SK-N-SH treated with all-trans-retinoic acid at 6 μM for 48 hours (cell line): ENCODE results near the gene THAP10.
"Not testable (repeated sequence)": the region's sequence is repeated elsewhere in the genome, so short reads cannot be mapped to it uniquely, and the experiment has no call there.

Experiments
- ATAC-seq: fragments of 200-7000 bp; cut with Tn5 transposase; 3 replicates; pipeline ENCODE4 v1.9.1; 2020; ENCODE audit warnings: mild to moderate bottlenecking, moderate library complexity
- ARNTL ChIP-seq: fragments of 450-650 bp; formaldehyde crosslinking; IDR thresholded peaks from 2 replicates; pipeline ENCODE4 v1.5.0; 2020; ENCODE audit warnings: low read depth, mild to moderate bottlenecking, moderate library complexity, borderline replicate concordance
- CSDC2 ChIP-seq: fragments of 250-450 bp; sonication (Bioruptor Pico); IDR thresholded peaks from 2 replicates; pipeline ENCODE4 v1.5.0; 2020; ENCODE audit warnings: mild to moderate bottlenecking, moderate library complexity
- ESRRG ChIP-seq: fragments of 250-450 bp; sonication (Bioruptor Pico); IDR thresholded peaks from 2 replicates; pipeline ENCODE4 v1.6.1; 2021; ENCODE audit warnings: mild to moderate bottlenecking
- GLIS3 ChIP-seq: fragments of 250-450 bp; sonication (Bioruptor Pico); IDR thresholded peaks from 2 replicates; pipeline ENCODE4 v1.5.0; 2020; ENCODE audit warnings: mild to moderate bottlenecking, moderate library complexity
- ISL1 ChIP-seq: fragments of 250-450 bp; sonication (Bioruptor Pico); IDR thresholded peaks from 2 replicates; pipeline ENCODE4 v2.1.2; 2022; ENCODE audit warnings: mild to moderate bottlenecking, moderate library complexity
- OSR1 ChIP-seq: fragments of 250-450 bp; sonication (Bioruptor Pico); IDR thresholded peaks from 2 replicates; pipeline ENCODE4 v1.8.0; 2022; ENCODE audit warnings: moderate library complexity, mild to moderate bottlenecking, inconsistent platforms
- PPARA ChIP-seq: fragments of 250-450 bp; sonication (Bioruptor Pico); IDR thresholded peaks from 2 replicates; pipeline ENCODE4 v1.5.0; 2020; ENCODE audit warnings: mild to moderate bottlenecking, borderline replicate concordance
- RARB ChIP-seq: fragments of 250-450 bp; sonication (Bioruptor Pico); IDR thresholded peaks from 2 replicates; pipeline ENCODE4 v1.8.0; 2021; ENCODE audit warnings: mild to moderate bottlenecking, moderate library complexity
- SNAI2 ChIP-seq: fragments of 250-450 bp; sonication (Bioruptor Pico); IDR thresholded peaks from 2 replicates; pipeline ENCODE4 v1.5.0; 2020; ENCODE audit warnings: mild to moderate bottlenecking, moderate library complexity
- TCF4 ChIP-seq: fragments of 250-450 bp; sonication (Bioruptor Pico); IDR thresholded peaks from 2 replicates; pipeline ENCODE4 v1.8.0; 2021; ENCODE audit warnings: mild to moderate bottlenecking, moderate library complexity, borderline replicate concordance
- TOX ChIP-seq: fragments of 250-450 bp; sonication (Bioruptor Pico); IDR thresholded peaks from 2 replicates; pipeline ENCODE4 v1.8.0; 2021; ENCODE audit warnings: mild to moderate bottlenecking, moderate library complexity, borderline replicate concordance
- ZC3H10 ChIP-seq: fragments of 250-450 bp; sonication (Bioruptor Pico); IDR thresholded peaks from 2 replicates; pipeline ENCODE4 v1.5.1; 2021; ENCODE audit warnings: mild to moderate bottlenecking, moderate library complexity
- ZFP3 ChIP-seq: fragments of 250-450 bp; sonication (Bioruptor Pico); IDR thresholded peaks from 2 replicates; pipeline ENCODE4 v1.5.0; 2020; ENCODE audit warnings: mild to moderate bottlenecking, moderate library complexity
- ZFP30 ChIP-seq: fragments of 450-650 bp; formaldehyde crosslinking; IDR thresholded peaks from 2 replicates; pipeline ENCODE4 v1.5.0; 2022; ENCODE audit warnings: mild to moderate bottlenecking, moderate library complexity
- ZNF565 ChIP-seq: fragments of 450-650 bp; formaldehyde crosslinking; conservative IDR thresholded peaks from 2 replicates; pipeline ENCODE4 v1.5.0; 2020; ENCODE audit warnings: low read depth, mild to moderate bottlenecking, moderate library complexity
- ZNF8 ChIP-seq: fragments of 450-650 bp; formaldehyde crosslinking; IDR thresholded peaks from 2 replicates; pipeline ENCODE4 v1.5.0; 2020; ENCODE audit warnings: mild to moderate bottlenecking, moderate library complexity
- TF ChIP-seq, protein P1 (sequence below): fragments of 250-450 bp; sonication (Bioruptor Pico); IDR thresholded peaks from 2 replicates; pipeline ENCODE4 v1.8.0; 2020; ENCODE audit warnings: mild to moderate bottlenecking, moderate library complexity, borderline replicate concordance
- TF ChIP-seq, protein P2 (sequence below): fragments of 250-450 bp; sonication (Bioruptor Pico); IDR thresholded peaks from 2 replicates; pipeline ENCODE4 v1.8.0; 2021; ENCODE audit warnings: low read depth, mild to moderate bottlenecking, moderate library complexity, borderline replicate concordance
- TF ChIP-seq, protein P3 (sequence below): fragments of 250-450 bp; sonication (Bioruptor Pico); IDR thresholded peaks from 2 replicates; pipeline ENCODE4 v1.5.1; 2020; ENCODE audit warnings: low read depth, mild to moderate bottlenecking, moderate library complexity
- TF ChIP-seq, protein P4 (sequence below): fragments of 250-450 bp; sonication (Bioruptor Pico); IDR thresholded peaks from 2 replicates; pipeline ENCODE4 v1.5.0; 2020; ENCODE audit warnings: mild to moderate bottlenecking, moderate library complexity
- TF ChIP-seq, protein P5 (sequence below): fragments of 250-450 bp; sonication (Bioruptor Pico); IDR thresholded peaks from 2 replicates; pipeline ENCODE4 v1.5.1; 2021; ENCODE audit warnings: mild to moderate bottlenecking, moderate library complexity

THAP10 gene

DNA sequence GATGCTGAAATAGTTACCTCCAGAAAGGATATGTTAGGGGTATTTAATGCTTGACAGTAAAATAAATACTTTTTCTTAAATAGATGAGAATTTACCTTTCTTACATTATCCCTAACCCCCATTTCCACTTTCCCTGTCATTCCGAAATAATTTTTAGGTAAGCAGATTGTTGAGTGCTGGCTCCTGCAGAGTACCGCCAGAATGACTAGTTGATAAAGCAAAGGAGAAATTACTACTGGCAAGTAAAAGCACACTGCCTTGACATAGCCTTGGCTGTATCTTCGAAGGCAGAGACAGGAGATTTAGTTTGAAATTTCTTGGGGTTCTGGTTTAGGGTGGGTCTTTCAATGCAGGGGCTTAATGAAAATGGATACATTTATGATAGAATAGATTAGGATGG, 41.2 kb upstream of the THAP10 start:
- TF ChIP-seq, protein P1, sequence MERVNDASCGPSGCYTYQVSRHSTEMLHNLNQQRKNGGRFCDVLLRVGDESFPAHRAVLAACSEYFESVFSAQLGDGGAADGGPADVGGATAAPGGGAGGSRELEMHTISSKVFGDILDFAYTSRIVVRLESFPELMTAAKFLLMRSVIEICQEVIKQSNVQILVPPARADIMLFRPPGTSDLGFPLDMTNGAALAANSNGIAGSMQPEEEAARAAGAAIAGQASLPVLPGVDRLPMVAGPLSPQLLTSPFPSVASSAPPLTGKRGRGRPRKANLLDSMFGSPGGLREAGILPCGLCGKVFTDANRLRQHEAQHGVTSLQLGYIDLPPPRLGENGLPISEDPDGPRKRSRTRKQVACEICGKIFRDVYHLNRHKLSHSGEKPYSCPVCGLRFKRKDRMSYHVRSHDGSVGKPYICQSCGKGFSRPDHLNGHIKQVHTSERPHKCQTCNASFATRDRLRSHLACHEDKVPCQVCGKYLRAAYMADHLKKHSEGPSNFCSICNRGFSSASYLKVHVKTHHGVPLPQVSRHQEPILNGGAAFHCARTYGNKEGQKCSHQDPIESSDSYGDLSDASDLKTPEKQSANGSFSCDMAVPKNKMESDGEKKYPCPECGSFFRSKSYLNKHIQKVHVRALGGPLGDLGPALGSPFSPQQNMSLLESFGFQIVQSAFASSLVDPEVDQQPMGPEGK (CRISPR knock-in tag) = no peak
- TF ChIP-seq TOX (no peak), ZNF565 (CRISPR knock-in tag) (no peak), PPARA (no peak), ZFP30 (CRISPR knock-in tag) (no peak), ARNTL (no peak), GLIS3 (CRISPR knock-in tag) (no peak), TCF4 (no peak), OSR1 (CRISPR knock-in tag) (no peak), ZFP3 (CRISPR knock-in tag) (no peak)
- TF ChIP-seq, protein P2, sequence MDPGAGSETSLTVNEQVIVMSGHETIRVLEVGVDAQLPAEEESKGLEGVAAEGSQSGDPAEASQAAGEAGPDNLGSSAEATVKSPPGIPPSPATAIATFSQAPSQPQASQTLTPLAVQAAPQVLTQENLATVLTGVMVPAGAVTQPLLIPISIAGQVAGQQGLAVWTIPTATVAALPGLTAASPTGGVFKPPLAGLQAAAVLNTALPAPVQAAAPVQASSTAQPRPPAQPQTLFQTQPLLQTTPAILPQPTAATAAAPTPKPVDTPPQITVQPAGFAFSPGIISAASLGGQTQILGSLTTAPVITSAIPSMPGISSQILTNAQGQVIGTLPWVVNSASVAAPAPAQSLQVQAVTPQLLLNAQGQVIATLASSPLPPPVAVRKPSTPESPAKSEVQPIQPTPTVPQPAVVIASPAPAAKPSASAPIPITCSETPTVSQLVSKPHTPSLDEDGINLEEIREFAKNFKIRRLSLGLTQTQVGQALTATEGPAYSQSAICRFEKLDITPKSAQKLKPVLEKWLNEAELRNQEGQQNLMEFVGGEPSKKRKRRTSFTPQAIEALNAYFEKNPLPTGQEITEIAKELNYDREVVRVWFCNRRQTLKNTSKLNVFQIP (CRISPR knock-in tag) = no peak
- TF ChIP-seq, protein P3, sequence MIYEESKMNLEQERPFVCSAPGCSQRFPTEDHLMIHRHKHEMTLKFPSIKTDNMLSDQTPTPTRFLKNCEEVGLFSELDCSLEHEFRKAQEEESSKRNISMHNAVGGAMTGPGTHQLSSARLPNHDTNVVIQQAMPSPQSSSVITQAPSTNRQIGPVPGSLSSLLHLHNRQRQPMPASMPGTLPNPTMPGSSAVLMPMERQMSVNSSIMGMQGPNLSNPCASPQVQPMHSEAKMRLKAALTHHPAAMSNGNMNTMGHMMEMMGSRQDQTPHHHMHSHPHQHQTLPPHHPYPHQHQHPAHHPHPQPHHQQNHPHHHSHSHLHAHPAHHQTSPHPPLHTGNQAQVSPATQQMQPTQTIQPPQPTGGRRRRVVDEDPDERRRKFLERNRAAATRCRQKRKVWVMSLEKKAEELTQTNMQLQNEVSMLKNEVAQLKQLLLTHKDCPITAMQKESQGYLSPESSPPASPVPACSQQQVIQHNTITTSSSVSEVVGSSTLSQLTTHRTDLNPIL = no peak
- no peak for ATAC-seq

DNA sequence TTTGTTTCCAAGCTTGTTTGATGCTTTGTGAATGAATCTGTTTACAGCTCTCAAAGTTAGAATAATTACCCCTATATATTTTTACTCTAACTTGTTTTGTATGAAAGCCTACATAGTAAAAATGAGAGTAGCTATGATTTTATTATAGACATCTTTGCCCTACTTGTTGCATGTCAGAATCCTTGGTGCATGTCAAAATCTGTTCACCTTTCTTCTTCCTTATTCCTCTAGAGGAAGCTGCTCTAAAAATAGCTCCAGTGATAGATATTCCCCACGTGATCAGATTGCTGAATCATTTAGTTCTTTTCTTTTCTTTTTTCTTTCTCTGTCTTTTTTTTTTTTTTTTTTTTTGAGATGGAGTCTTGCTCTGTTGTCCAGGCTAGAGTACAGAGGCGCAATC, 40.2 kb upstream of the THAP10 start:
- no peak for TF ChIP-seq TOX
- no peak for TF ChIP-seq ZFP30 (CRISPR knock-in tag)
- TF ChIP-seq ZC3H10 = no peak
- no peak for TF ChIP-seq GLIS3 (CRISPR knock-in tag)
- TF ChIP-seq TCF4 = no peak
- TF ChIP-seq ZFP3 (CRISPR knock-in tag) = no peak
- TF ChIP-seq ESRRG = no peak
- TF ChIP-seq RARB (CRISPR knock-in tag) = no peak
- no peak for TF ChIP-seq SNAI2 (CRISPR knock-in tag)
- TF ChIP-seq, protein P4, sequence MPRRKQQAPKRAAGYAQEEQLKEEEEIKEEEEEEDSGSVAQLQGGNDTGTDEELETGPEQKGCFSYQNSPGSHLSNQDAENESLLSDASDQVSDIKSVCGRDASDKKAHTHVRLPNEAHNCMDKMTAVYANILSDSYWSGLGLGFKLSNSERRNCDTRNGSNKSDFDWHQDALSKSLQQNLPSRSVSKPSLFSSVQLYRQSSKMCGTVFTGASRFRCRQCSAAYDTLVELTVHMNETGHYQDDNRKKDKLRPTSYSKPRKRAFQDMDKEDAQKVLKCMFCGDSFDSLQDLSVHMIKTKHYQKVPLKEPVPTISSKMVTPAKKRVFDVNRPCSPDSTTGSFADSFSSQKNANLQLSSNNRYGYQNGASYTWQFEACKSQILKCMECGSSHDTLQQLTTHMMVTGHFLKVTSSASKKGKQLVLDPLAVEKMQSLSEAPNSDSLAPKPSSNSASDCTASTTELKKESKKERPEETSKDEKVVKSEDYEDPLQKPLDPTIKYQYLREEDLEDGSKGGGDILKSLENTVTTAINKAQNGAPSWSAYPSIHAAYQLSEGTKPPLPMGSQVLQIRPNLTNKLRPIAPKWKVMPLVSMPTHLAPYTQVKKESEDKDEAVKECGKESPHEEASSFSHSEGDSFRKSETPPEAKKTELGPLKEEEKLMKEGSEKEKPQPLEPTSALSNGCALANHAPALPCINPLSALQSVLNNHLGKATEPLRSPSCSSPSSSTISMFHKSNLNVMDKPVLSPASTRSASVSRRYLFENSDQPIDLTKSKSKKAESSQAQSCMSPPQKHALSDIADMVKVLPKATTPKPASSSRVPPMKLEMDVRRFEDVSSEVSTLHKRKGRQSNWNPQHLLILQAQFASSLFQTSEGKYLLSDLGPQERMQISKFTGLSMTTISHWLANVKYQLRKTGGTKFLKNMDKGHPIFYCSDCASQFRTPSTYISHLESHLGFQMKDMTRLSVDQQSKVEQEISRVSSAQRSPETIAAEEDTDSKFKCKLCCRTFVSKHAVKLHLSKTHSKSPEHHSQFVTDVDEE (CRISPR knock-in tag) = no peak
- TF ChIP-seq, protein P2 (CRISPR knock-in tag) = no peak
- TF ChIP-seq, protein P5, sequence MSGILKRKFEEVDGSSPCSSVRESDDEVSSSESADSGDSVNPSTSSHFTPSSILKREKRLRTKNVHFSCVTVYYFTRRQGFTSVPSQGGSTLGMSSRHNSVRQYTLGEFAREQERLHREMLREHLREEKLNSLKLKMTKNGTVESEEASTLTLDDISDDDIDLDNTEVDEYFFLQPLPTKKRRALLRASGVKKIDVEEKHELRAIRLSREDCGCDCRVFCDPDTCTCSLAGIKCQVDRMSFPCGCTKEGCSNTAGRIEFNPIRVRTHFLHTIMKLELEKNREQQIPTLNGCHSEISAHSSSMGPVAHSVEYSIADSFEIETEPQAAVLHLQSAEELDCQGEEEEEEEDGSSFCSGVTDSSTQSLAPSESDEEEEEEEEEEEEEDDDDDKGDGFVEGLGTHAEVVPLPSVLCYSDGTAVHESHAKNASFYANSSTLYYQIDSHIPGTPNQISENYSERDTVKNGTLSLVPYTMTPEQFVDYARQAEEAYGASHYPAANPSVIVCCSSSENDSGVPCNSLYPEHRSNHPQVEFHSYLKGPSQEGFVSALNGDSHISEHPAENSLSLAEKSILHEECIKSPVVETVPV (CRISPR knock-in tag) = no peak
- TF ChIP-seq CSDC2 (CRISPR knock-in tag) = no peak
- no peak for TF ChIP-seq ZNF565 (CRISPR knock-in tag)
- TF ChIP-seq ZNF8 (CRISPR knock-in tag) = no peak
- no peak for TF ChIP-seq ISL1 (CRISPR knock-in tag)
- no peak for TF ChIP-seq OSR1 (CRISPR knock-in tag)

DNA sequence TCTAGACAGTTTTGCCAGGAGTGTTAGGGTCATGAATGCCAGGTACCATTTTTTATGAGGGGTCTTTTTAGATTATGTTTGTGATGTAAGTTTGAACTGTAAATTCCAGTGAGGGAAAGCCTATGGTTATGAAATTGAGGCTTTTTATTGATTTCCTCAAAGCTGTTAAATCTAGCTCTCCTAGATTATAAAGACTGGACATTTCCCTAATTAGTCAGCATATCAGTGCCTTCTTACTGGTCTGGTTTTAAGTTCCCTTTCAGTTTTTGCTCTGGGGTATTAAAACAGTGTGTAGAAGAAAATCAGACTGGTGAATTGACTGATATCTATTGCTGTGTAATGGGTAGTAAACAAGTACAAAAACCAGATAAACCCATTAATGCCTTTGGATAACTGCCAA, 39.6 kb upstream of the THAP10 start:
- no peak for ATAC-seq
- TF ChIP-seq ZC3H10 (no peak), ISL1 (CRISPR knock-in tag) (no peak)
- TF ChIP-seq, protein P2 (CRISPR knock-in tag) = no peak

More for the DNA sequence above, 40.2 kb upstream of the THAP10 start:
- ATAC-seq = no peak

DNA sequence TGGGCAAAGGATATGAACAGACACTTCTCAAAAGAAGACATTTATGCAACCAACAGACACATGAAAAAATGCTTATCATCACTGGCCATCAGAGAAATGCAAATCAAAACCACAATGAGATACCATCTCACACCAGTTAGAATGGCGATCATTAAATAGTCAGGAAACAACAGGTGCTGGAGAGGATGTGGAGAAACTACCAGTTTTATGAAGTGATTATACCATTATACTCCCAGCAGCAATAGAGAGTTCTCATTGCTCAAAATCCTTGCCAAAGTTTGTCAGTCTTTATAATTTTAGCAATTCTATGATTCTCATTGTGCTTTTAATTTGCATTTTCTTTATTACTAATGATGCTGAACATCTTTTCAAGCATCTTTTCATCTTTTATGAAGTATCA, 34.7 kb upstream of the THAP10 start:
- not testable (repeated sequence) for ATAC-seq
